GM18526 (cell line): ENCODE data around the gene NRXN2.

Experiments used
- POLR2A ChIP-seq: IDR thresholded peaks from 3 replicates; pipeline ENCODE4 v1.6.1; 2011; ENCODE audit not compliant: insufficient read length; ENCODE audit errors: extremely low read depth

Gene NRXN2

GRCh38 chr11:64742087-64742888, 19.3 kb upstream of the NRXN2 start:
- TF ChIP-seq POLR2A = no peak

GRCh38 chr11:64741375-64742086, 18.5 kb upstream of the NRXN2 start:
- TF ChIP-seq POLR2A = no peak

- TF ChIP-seq POLR2A = no peak
Observed at GRCh38 chr11:64739871-64740270, 16.9 kb upstream of the NRXN2 start.

- no peak for TF ChIP-seq POLR2A
Observed at GRCh38 chr11:64736654-64737053, 13.7 kb upstream of the NRXN2 start.

GRCh38 chr11:64735725-64736259, 12.8 kb upstream of the NRXN2 start:
- TF ChIP-seq POLR2A = no peak

- no peak for TF ChIP-seq POLR2A
Observed at GRCh38 chr11:64734811-64735724, 12.1 kb upstream of the NRXN2 start.

- TF ChIP-seq POLR2A = no peak
Observed at GRCh38 chr11:64731601-64732000, 8.6 kb upstream of the NRXN2 start.

- TF ChIP-seq POLR2A = no peak
Observed at GRCh38 chr11:64729851-64730382, 6.9 kb upstream of the NRXN2 start.

- TF ChIP-seq POLR2A = no peak
Observed at GRCh38 chr11:64728757-64729365, 5.9 kb upstream of the NRXN2 start.

- TF ChIP-seq POLR2A = no peak
Observed at GRCh38 chr11:64726867-64727530, 4.0 kb upstream of the NRXN2 start.

- no peak for TF ChIP-seq POLR2A
Observed at GRCh38 chr11:64726211-64726641, 3.2 kb upstream of the NRXN2 start.

- no peak for TF ChIP-seq POLR2A
Observed at GRCh38 chr11:64724863-64725532, 2.0 kb upstream of the NRXN2 start.

GRCh38 chr11:64723907-64724862, 1.2 kb upstream of the NRXN2 start:
- no peak for TF ChIP-seq POLR2A
